Caki2 (cell line): ENCODE measurements around the gene SH3BP5L. TPM values are rescaled to one million over a fixed set of nuclear protein-coding genes. Genes with fewer than 3 reads are reported as not detected.
A peak's percentile ranks its signal among the peaks of the same experiment; 100 is the strongest.

ENCODE experiments used
- DNase-seq: peaks from one replicate; pipeline ENCODE4 v3.0.0-alpha.2; 2015; ENCODE audit warnings: low read depth
- in situ Hi-C: cut with HindIII; loops from 2 replicates; pipeline ENCODE4 v1.10.0; 2016; ENCODE audit warnings: low sequenced_read_pairs, low pct_unique_long_range_greater_than_20kb, mixed read lengths
- total RNA-seq: library from RNA; depleted of rRNA; stranded (reverse); fragments of >200 nt; shearing (Covaris generic); gene quantifications from 2 replicates; pipeline ENCODE4 v1.2.3, GENCODE V29; 2014; ENCODE audit warnings: low replicate concordance; rRNA removed

Gene SH3BP5L
- total RNA-seq: 28.4 and 30.8 TPM in 2 replicates

DNA sequence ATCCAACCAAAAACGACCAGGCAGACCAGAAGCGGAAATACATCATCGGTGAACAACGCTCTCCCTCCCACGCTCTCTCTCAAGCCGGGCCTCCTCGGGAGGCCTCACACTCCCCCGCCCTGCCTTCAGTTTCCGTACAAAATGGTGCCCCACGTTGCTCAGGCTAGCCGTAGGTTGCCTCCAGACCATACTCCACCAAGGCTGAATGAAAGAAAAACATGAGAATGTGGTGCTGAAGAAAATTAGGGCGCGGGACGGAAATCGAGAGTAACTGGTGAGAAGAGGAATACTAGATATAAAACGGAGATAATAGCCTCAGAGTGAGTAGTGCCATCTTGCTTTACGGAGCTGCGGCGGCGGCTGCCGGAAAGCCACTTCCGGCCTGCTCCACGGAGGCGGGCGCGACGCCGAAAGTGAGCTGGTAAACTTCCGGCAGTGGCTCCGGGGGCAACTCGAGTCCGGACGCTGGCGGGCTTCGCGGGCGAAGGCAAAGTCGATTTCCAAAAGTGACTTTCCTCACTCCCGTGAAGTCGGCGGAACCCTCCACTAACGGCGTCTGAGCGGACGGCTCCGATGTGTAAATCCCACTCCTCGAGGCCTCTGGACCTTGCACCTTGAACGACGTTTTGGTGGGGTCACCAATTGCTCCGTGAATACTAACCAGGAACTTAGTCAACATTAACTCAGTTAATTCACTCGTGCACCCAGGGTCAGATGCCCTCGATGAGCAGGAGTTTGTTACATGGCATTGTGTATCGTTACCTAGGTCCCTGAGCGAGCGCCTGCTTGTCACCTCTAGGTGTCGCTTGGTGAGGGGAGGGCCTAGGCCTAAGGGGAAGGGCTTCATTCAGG, at the start of gene SH3BP5L:
Gene SH3BP5L (minus strand): TSS at position 7 of the 852 bp plus-strand sequence. CDS start 980 bp downstream, outside the sequence.
- in situ Hi-C loops: no loop called here
- peak; percentile 96 for DNase-seq

DNA sequence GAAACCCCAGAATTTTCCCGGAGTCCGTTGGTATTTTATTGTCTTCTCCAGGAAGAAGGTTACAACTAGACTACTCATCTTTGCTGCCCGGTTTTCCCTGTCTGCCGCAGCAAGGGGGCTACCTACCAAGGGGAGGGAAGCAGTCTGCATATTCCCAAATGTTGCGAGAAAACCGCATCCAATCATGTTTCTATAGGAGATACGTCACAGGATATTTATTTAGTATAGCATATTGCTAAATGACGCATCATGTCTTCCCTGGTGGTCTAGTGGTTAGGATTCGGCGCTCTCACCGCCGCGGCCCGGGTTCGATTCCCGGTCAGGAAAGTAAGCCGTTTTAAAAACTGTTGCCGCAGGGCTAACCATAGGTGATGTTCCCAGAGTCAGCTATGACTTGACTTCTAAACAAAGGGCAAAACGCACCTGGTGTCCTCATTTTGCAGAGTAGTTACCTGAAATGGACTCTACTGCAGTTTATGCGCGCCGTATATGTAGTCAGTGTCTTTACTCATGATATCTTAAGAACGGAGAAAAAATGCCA, 48.3 kb upstream of the SH3BP5L start:
- in situ Hi-C loops: no loop called here
- peak; percentile 96 for DNase-seq

DNA sequence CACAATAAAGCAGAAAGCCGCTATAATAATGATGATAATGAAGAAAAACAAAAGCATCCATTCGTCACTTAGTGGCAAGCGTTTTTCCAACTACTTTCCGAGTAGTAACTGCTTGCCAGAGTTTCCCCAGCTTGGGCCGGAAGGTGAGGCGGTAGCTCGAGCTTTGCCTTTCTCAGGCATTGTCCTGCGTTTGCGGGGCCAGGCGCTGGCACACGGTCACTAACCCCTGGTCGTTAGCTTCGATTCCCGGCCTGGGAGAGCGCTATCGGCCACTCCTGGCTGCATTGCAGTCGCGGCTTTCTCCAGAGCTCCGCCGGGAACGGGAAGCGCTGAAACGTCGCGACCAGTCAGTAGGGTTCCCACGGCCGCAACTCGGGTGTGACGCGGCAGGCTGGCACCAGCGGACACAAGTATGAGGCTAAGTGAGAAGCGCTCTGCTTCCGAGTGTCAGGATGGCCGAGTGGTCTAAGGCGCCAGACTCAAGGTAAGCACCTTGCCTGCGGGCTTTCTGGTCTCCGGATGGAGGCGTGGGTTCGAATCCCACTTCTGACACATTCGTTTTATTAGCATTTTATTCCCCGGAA, 47.8 kb upstream of the SH3BP5L start:
- DNase-seq: peak; percentile 98
- in situ Hi-C loops: no loop called here

DNA sequence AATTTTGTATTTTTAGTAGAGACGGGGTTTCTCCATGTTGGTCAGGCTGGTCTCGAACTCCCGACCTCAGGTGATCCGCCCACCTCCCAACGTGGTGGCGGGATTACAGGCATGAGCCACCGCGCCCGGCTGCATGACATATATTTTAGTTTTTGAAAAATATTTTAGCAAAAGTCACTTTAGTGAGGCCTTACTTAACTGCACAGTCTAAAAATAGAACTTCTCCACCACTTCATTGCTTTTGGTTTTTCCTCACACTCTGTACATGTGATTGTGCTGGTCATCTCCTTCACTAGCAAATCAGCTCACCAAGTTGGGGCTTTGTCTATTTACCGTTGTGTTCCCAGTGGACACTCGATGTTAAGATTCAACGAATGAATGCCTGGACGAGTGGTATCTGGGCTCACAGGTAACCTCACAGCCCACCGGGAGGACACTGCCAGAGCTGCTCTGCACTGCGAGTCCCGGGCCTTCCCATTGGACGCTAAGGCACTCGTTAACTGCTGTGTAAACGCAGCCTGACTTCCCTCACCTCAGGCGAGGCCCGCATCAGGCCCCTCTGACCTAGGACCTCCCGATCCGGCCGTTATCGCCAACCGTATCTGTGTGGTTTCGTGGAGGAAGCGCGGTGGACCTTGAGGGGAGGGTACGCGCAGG, 47.2 kb upstream of the SH3BP5L start:
- DNase-seq: peak; percentile 80
- in situ Hi-C loops: no loop called here

DNA sequence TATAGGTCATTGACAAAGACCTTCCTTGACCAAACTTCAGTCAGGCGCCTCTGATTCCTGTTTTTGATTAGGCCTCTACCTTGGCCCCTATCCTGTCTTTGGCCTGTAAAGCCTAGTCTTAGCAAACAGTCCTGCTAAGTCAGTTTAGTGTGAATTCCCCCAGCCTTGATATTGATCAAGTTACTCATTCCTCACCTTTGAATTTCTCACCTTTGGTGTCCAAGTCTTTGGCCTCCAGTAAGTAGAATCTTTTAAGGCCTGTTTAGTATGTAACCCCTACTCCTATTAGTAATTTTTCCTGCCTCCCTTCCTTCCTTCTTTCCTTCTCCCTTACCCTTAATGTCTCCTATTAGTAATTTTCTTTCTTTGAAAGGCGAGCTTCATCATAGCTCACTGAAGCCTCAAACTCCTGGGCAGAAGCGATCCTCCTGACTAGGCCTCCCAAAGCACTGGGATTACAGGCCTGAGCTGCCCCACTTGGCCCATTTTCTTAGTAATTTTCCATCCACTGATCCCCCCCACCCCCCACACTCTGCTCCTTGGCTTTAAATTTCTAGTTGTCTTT, 46.2 kb upstream of the SH3BP5L start:
- DNase-seq: peak; percentile 28
- in situ Hi-C loops: no loop called here

DNA sequence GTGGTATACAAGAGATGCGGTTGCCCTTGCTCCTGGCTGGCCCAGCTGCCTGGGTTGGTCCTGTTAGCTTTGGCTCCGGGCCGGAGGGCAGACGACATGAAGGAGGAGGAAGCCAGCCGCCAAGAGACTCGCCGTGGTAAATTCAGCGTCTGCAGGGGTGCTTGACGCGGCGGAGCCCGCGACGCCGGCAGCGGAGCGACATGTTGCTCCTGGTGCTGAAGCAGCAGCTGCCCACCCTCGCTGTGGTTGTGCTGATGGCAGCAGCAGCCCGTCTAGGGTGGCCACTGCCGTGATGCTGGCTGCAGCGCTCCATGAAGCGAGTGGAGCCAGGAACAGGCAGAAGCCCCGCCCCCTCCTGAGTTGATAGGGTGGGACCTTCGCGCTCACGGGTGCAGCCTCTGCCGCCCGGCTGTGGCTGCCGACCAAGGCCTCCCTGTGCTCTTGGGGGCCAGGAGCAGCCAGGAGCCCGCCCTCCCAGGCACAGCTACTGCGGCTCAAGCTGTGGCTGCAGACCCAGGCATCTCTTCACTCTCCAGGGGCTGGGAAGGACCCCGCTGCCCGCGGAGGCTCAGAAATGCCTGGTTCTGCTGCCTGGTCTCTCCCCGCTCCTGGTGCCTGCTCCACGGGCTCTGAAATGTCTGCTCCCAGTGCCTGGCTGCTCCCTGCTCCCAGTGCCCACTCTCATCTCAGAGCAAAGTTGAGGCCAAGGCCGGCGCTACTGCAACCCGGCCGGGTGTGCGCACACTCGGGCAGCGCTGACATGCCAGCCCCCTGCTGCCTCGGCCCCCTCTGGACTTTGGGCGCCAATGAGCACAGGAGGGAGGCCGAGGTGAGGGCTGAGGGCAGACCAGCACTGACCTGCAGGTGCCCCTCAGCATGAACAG, 37.5 kb upstream of the SH3BP5L start:
- in situ Hi-C loops: no loop called here
- DNase-seq: peak; percentile 81

DNA sequence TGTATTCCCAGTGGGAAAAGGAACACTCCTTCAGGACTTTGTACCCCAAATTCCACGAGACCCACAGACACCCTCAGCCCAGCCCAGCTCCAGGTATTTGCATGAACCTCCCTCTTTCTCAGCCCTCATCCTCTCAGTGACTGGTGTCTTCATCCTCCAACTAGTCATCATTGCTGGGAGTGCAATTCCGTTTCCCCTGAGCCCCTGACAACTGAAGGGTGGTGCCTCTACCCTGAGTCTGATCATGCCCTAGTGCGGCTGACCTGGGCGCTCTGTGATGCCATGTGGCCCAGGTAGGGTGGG, 36.9 kb upstream of the SH3BP5L start:
- no peak for DNase-seq
- in situ Hi-C loops: no loop called here

DNA sequence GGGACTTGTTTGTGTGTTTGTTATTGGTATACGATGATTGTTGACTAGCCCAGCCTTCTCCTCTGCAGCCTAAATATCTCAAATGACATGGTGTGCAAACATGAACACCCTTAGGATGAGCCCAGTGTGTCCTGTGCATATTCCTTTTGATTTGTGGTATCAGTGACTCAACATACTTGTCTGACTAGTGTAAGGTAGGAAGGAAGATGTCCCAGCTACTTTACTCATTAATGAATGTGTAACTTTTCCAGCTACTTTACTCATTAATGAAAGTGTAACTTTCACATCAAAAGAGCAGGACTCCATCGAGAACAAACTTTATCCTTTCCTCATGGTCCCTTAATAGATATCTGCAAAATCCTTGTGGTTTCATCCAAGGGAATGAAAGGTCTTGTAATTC, 35.9 kb upstream of the SH3BP5L start:
- peak; percentile 22 for DNase-seq
- in situ Hi-C loops: no loop called here

DNA sequence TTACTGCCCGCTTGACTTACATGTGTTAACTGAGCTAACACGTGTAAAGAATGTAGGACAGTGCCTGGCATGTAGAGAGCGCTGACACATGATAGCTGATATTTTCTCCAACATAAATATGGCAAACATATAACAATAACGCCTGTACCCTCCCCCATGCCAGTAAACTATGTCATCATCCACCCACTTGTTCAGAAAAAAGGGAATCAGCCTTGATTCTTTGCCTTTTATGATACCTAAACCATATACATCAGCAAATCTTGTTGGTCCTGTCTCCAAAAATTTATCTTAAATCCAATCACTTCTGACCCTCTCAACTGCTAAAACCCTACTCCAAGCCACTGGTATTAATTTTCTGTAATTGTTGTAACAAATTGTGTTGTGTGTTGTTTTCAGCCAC, 34.3 kb upstream of the SH3BP5L start:
- no peak for DNase-seq
- in situ Hi-C loops: no loop called here

DNA sequence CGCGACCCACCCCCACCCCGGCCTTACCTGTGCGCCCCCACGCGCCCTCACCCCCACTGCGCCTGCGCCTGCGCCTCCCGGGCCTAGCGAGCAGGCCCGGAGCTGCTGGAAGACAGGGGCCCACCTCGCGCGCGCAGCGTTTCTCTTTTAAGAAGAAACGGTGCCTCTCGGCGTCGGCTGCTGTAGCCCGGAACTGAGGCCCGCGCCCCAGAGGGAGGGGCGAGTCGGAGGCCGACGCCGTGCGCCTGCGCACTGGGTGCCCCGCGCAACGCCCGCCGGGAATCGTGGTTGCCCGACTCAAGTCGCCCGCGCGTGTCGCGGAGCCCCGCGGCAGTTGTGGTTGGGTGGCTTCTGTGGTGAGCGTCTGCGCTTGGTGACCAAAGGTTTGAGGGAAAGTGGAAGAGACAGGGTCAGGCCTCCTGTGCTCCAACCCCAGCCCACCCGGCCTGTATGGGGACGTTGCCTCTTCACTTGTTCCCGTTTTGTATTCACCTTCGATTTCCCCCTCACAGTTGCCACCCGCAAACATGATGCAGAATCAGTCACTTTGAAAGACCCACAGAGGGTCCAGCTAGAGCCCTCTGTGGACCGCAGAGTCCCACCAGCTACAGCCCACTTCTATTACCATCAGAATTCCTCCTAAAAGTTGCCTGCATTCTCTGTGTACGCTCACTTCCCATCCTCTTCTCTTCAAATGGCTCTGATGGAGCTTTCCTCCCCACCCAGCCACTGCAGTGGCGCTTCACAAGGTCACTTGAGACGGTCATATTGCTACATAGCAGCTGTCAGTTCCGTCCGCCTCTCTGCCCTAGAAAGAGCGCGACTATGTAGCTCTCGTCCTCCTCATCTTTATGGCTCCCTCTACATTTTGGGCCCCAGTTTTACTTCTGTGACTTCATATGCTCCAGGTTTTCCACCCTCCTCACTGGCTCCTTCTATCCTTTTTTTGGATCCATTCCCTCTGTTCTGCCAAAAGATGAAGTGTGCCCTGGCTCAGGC, 33.5 kb upstream of the SH3BP5L start, which contains the start of gene ZNF692:
Gene ZNF692 (minus strand): TSS at position 195 of the 999 bp plus-strand sequence. CDS start 776 bp downstream, outside the sequence.
- DNase-seq: peak; percentile 94
- in situ Hi-C loops: no loop called here

DNA sequence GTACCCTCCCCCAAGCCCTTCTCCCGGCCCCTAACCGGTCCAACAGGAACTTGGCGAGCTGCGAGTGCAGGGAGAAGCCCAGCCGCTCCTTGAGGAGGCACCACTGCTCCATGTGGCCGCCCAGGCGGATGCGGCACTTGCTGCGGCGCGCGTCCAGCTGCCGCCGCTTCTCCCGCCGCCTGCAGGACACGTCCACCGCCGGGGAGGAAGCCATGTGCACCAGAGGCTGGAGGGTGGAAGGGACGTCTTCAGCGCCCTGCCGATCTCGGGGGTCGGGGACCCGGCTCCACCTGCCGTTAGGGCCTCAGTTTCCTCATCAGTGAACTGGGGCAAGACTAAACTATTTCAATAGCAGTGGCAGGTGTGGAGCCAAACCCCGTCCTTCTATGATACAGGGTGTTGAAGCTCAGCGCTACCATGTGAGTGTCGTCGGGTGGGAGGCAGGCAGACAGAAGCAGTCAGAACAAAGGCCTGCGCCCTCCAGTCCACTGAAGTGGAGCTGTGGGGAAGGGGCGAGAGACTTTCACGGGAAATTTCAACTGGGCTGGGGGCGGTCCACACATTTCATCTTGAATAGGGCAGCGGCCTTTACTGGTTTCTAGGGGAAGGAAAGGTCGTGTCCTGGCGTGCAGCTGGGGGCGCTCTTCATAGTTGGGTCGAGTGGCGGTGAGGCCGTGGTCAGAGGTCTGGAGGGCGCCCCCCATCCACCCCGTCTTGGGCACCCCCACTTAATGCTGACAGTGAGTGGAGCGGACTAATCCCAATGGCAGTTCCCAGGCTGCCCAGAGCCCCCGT, 32.6 kb upstream of the SH3BP5L start:
- in situ Hi-C loops: no loop called here
- peak; percentile 63 for DNase-seq

DNA sequence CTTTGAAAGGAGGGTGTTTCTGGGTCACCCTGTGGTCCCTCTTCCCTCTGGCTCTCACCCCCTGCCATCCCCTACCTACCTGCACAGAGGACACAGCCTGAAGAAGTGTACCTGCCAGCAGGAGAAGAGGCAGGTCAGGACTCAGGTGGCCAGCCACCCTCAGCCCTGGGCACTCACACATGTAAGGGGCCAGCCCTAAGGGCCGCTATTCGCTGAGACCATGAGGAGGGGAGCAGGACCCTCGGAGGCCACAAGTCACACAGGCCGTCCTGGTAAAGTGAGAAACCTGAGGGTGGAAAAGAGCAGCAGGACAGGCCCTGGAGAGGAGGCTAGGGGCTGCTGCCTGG, 32.0 kb upstream of the SH3BP5L start:
- no peak for DNase-seq
- in situ Hi-C loops: no loop called here

DNA sequence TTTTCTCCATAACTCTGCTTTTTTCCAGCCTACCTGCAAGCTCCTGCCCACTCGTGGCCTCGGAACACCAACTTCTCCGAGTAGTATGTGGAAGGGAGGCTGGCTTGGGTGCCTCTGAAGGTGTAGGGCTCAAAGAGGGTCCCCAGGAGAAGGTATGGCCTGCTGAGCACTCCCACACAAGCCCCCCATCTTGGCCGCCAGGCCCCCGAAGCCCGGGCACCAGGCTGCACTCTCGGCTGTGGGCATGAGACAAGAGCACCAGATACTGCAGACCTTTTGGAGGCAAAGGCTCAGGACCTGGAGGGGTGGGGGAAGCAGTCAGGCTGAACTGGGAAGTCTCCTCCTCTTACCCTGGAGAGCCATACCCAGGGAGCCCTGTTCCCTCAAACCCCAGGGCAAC, 31.5 kb upstream of the SH3BP5L start:
- DNase-seq: no peak
- in situ Hi-C loops: no loop called here

DNA sequence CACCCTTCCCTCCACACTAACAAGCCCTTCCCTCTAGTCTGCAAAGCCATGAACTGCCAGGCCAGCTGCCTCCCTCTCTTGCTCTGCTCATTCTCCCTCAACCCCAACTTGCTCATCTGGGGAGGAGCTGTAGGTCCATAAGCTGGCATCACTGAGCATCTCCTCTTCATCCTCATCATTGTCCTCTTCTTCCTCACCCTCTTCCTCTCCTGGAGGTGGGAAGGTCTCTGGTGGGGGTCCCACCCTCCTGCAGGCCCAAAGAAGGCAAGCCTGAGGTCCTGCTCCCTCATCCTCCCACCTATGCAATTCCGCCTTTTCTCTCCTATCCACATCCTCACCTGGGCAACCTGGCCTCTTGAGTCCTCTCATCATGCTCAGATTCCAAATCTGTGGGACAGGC, 30.5 kb upstream of the SH3BP5L start:
- DNase-seq: no peak
- in situ Hi-C loops: no loop called here

DNA sequence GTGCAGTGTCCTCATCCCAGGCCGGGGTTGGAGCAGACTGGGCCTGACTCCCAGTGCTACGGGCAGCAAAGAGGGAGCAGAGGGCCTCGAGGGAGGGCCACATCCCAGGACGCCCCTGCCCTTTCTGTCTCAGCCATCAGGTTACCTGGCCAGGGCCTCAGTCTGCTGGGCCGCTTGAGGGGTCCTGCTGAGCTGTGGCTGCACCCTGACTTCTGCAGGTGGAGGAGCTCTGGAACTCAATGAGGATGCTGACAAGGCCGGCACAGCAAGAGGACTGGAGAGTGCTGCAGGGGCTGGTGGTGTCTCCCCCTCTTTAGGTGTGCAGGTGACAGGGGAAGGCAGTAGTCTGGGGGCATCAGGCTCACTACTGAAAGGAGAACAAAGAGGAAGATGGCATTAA, 29.9 kb upstream of the SH3BP5L start:
- no peak for DNase-seq
- in situ Hi-C loops: no loop called here

DNA sequence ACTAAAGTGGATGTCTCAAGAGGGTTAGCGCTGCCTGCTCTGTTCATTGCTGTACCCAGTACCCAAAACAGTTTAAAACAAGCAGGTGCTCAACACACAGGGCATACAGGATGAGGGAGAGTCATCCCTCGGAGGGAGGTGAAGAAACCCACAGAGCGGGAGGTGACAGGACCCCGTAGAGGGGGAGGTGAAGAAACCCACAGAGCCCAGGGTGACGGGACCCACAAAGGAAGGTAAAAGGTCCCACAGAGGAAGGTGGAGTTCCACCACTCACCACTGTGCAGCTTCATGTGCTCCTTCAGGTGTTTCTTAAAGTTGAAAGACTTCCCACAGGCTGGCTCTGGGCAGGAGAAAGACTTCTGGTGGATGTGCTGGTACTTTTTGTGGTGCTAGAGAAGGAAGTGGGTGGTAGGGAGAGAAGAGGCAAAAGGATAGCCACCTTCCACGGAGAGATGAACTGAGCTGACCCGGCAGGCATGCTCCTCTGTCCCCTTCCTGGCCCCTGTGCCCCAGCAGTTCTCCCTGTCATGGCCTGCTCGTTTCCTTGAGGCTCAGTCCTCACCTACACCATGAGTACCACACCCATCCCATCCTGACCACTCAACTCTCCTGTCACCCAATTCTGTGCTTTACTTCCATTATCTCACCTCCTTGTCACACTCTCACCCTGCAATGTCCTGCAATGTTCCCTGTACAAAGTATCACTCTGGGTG, 28.1 kb upstream of the SH3BP5L start:
- DNase-seq: no peak
- in situ Hi-C loops: no loop called here
